GM19395 (cell line): ENCODE data around the gene SLC6A14.

Experiments
- ATAC-seq: cut with Tn5 transposase; IDR thresholded peaks from one replicate; pipeline ENCODE4 v1.9.1; 2021; ENCODE audit warnings: mild to moderate bottlenecking, moderate library complexity; ENCODE audit not compliant: unreplicated experiment

Gene SLC6A14, protein sequence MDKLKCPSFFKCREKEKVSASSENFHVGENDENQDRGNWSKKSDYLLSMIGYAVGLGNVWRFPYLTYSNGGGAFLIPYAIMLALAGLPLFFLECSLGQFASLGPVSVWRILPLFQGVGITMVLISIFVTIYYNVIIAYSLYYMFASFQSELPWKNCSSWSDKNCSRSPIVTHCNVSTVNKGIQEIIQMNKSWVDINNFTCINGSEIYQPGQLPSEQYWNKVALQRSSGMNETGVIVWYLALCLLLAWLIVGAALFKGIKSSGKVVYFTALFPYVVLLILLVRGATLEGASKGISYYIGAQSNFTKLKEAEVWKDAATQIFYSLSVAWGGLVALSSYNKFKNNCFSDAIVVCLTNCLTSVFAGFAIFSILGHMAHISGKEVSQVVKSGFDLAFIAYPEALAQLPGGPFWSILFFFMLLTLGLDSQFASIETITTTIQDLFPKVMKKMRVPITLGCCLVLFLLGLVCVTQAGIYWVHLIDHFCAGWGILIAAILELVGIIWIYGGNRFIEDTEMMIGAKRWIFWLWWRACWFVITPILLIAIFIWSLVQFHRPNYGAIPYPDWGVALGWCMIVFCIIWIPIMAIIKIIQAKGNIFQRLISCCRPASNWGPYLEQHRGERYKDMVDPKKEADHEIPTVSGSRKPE

GRCh38 chrX:116436358-116436816 is at the start of gene SLC6A14:
Gene SLC6A14, plus strand, starts transcription at chrX:116436606. Its CDS starts 104 bp downstream, at chrX:116436710.
- no peak for ATAC-seq

GRCh38 chrX:116395752-116396151 is 40.7 kb upstream of the SLC6A14 start:
- no peak for ATAC-seq

GRCh38 chrX:116399681-116400080 is 36.7 kb upstream of the SLC6A14 start:
- no peak for ATAC-seq

- no peak for ATAC-seq
Observed at GRCh38 chrX:116409219-116409618, 27.2 kb upstream of the SLC6A14 start.

DNA sequence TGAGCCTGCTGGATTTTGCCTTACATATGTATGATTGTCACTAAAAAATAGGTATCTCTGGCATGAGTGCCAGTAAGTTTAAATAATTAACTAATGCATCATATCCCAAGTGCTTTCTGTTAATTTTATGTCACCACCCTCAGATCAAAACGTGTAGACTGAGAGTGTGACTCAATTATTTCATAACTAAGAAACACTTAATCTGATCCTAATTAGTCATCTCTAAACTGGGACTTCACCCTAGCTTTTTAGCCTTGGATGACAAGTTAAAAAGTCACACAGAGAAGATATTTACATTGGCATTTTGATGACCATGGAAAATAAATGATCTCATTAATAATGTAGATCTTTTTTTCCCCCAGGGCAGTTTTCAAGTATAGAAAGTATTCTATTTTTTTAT is 23.1 kb upstream of the SLC6A14 start:
- no peak for ATAC-seq

DNA sequence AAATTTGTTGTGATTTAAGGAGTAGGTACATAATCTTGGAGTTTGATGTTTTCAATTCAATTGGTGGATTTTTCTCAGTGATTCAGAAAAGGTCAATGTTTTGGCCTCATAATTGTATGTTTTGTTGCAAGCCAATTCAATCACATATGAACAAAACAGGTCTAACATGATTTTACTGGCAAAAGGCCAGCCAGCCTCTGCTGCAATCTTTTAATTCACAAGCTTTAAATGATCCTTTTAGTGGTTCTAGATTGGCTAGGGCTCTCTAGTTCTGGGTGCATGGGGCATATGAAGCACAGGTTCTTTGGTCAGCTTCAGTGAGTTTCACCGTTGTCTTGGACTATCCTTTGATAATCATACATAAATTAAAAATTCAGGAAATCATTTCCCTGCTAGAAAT is 19.2 kb upstream of the SLC6A14 start:
- ATAC-seq, result no peak

DNA sequence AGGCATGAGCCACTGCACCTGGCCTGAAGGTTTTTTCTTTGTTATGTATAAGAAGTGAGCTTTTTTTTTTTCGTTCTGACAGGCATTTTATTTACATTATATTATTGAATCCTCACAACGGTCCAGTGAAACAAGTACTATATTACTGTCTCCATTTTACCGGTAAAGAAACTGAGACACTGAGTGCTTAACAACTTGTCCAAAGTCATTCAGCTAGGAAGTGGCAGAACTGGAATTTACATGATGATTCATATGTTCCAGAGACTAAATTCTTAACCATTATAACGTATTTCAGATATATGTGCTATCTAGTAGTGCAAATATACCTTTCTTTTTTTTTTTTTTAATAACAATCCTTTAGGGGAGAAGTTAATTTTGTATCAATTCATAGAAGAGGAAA is 18.4 kb upstream of the SLC6A14 start:
- no peak for ATAC-seq

- ATAC-seq, result no peak
Observed at GRCh38 chrX:116427978-116428377, 8.4 kb upstream of the SLC6A14 start.

DNA sequence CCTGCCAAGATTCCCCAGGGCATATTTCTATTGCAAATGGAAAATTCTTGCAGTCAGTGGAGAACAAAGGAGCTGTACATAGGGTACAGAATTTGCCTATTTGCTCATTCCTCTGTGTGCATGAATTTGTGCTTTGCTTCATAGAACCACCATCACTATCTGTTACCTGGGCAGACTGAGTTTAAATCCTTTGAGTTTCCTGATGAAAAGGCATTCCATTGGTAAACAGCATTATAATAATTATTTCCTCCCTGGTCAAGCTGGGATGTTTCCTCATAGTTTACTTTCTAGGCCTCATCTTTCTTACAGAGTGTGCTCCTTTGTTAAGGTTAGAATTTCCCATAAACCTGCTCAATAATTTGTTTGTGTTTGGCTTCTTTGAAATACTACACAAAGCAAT is 809 bp upstream of the SLC6A14 start:
- no peak for ATAC-seq

DNA sequence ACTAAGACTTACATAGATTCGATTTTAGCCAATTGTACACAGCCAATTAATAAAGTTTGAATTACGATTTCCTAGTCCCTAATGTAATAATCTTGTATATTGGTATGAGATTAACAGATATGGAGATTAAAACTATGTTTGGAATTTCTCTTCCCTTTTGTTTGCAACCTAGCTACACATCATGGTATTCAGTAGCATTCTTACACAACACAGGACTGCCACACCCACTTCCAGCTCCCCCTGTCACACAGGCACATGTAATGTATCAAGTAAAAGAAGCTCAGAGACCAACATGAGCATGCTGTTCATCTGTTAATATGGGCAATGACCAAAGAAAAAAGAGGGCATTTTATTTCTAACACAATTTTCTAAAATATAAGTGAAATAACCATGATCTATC is 12.8 kb downstream of the SLC6A14 start:
- ATAC-seq, result no peak

GRCh38 chrX:116462822-116463221 is 26.4 kb downstream of the SLC6A14 start, which contains the start of gene CT83:
Gene CT83, minus strand, starts transcription at chrX:116462976. Its CDS starts 120 bp downstream, at chrX:116462856.
- ATAC-seq, result no peak

GRCh38 chrX:116480059-116480458 is 43.7 kb downstream of the SLC6A14 start:
- ATAC-seq, result no peak

DNA sequence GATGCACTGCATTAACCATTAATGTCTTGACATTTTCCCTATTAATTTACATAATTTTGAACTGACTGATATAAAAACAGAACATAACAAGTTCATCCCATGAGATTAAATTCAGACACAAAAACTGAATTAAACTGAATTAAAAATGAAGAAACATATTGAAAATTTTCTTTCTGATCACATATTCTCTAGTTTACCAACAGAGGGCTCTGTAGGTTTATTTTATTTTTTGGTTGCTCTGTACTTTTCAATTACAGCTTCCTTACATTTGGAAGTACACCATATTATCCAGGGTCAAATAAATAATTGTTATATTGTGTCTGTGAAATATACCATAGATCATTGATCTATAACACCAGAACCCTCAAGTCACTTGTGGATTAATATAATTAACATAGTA is 53.7 kb downstream of the SLC6A14 start:
- no peak for ATAC-seq

DNA sequence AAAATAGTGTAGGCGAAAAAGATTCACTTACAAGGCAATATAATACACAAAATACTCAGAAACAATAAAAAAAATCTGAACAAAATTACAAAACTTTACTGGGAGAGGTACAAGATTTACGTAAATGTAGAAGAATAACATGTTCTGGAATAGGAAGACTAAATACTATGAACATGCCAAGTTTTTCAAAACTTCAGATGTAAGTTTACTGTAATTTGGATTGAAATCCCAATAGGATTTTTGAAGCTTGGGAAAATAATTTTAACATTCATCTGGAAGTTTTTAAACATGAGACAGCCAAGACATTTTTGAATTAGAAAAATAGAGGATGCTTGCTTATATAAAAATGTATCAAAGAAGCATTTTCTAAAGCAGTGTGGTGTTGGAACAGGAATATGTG is 56.9 kb downstream of the SLC6A14 start:
- ATAC-seq, result no peak

DNA sequence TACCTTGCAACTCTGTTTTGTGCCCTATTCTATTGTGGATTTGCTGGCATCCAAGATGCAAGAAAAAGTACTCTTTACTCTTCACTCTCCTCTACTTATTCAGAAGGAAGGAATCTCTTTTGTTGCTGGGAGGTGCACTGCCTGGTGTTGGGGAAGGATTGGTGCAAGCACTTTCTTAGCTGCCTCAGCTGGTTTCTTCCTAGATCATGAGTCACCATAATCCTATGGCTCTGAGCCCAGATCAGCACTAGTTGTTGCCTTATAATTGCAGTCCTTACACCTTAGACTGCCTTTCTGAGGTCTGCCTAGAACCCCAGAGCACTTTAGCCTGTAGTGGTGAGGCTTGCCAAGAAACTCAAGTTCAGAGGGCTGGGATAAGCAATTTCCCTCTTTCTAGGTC is 63.4 kb downstream of the SLC6A14 start:
- no peak for ATAC-seq
